Heart left ventricle (tissue), 16 donors: Measurements from ENCODE around the gene RPL3. TPM values are rescaled to one million over a fixed set of nuclear protein-coding genes. Genes with fewer than 3 reads are reported as not detected.

Source experiments
- ATAC-seq, 4 donors: fragments of 200-7000 bp; cut with Tn5 transposase; one replicate each; pipeline ENCODE4 v1.9.1; 2020 to 2022; ENCODE audit warnings: moderate library complexity in 4 of 4, mild to moderate bottlenecking in 3 of 4, moderate number of reproducible peaks in 1 of 4
- DNase-seq, 5 donors: peaks; one replicate each; pipeline ENCODE4 v3.0.0-alpha.2; 2020
- H3K27ac ChIP-seq, 12 donors: fragments of 200-600 bp; sonication (generic) in 4 of 12; one replicate each; pipeline versions ENCODE4 v1.5.0 to v1.8.0; 2016 to 2022; ENCODE audit warnings: mild to moderate bottlenecking in 2 of 12
- H3K27me3 ChIP-seq, 9 donors: fragments of 200-600 bp; sonication (generic) in 2 of 9; one replicate each; pipeline versions ENCODE4 v1.5.1 to v1.8.0; 2016 to 2022; ENCODE audit warnings: mild to moderate bottlenecking in 3 of 9
- H3K36me3 ChIP-seq, 9 donors: fragments of 200-600 bp; sonication (generic) in 2 of 9; one replicate each; pipeline versions ENCODE4 v1.5.0 to v1.8.0; 2018 to 2022; ENCODE audit warnings: mild to moderate bottlenecking in 2 of 9
- H3K4me1 ChIP-seq, 12 donors: fragments of 200-600 bp; sonication (generic) in 4 of 12; one replicate each; pipeline versions ENCODE4 v1.5.0 to v1.8.0; 2016 to 2022; ENCODE audit warnings: mild to moderate bottlenecking in 3 of 12
- H3K4me3 ChIP-seq, 12 donors: fragments of 200-600 bp; sonication (generic) in 4 of 12; one replicate each; pipeline versions ENCODE4 v1.5.0 to v1.8.0; 2017 to 2022; ENCODE audit warnings: mild to moderate bottlenecking in 9 of 12, moderate library complexity in 4 of 12
- H3K9me3 ChIP-seq, 12 donors: fragments of 200-600 bp; sonication (generic) in 4 of 12; one replicate each; pipeline versions ENCODE4 v1.5.0 to v1.8.0; 2016 to 2022; ENCODE audit warnings: mild to moderate bottlenecking in 1 of 12
- POLR2A ChIP-seq, 2 donors: fragments of 450-650 bp; IDR thresholded peaks; one replicate each; pipeline ENCODE4 v1.6.1; 2017; ENCODE audit warnings: antibody characterized with exemption in 2 of 2, mild to moderate bottlenecking in 2 of 2, moderate library complexity in 2 of 2
- WGBS, 4 donors: extraction: QIAGEN DNeasy Blood & Tissue Kit in 2 of 4; methylation state at CpG; one replicate each; pipeline versions ENCODE4 v1.1.5 to v1.1.7; 2013 to 2018; 5-methylcytosine and 5-hydroxymethylcytosine counted together
- intact Hi-C, 10 donors: fragments of 100-400 bp; cut with DNase I; formaldehyde crosslinking; loops; one replicate each; pipeline versions ENCODE4 v1.11.1 to v1.14.2; 2022
- long read RNA-seq, 3 donors: library from polyadenylated mRNA; unstranded; transcript quantifications; one replicate each; pipeline ENCODE4 v2.0.0, GENCODE V29; 2020 to 2021
- polyA plus RNA-seq, 2 donors: library from polyadenylated mRNA; stranded (reverse); fragments of 200-250 nt; gene quantifications; one replicate each; pipeline ENCODE4 v1.2.3, GENCODE V29; 2013
- total RNA-seq, 9 donors: library from RNA; depleted of rRNA in 2 of 9; stranded (reverse); fragments of >200 nt in 2 of 9; fragmentation: NEBNext Ultra II Directional in 3 of 9; extraction: Animal tissue kit (Norgen Biotek cat#: 25700) in 3 of 9; gene quantifications; one replicate each; pipeline versions ENCODE4 v1.1.0 to v1.2.4, GENCODE V29; 2016 to 2023
- TF ChIP-seq, protein P1 (sequence below), 12 donors: fragments of 200-600 bp; sonication (generic) in 4 of 12; IDR thresholded peaks; one replicate each; pipeline versions ENCODE4 v1.5.0 to v1.8.0; 2018 to 2022; ENCODE audit warnings: antibody characterized with exemption in 12 of 12, mild to moderate bottlenecking in 5 of 12
- donor health status: ischemic (EF 13 %, LVEDD 7.1; RV severe dilation, severe dysfunction).
- donor health status: healthy with polysubstance abuse.
- donor health status: DM: no; HTN: yes; CAD: no.
- donor health status: DM: no; HTN: no; CAD: no.
- donor health status: ischemic (EF 25% LVEDD 6.9; RV normal size, moderate dysfunction).
- donor health status: ischemic (EF 25% LVEDD 5.7; RV mildly dilated, moderate dysfunction).
- donor health status: healthy.
- donor health status: DM: yes; HTN: yes; CAD: no.
- donor health status: ischemic (EF 35%, LVEDD 5.7; RV mildly dilated, moderate dysfunction).
- donor health status: nonischemic (EF 11% LVEDD 7.7; RV severe dilation, severe dysfunction).
- donor health status: DM: yes; HTN: yes; CAD: no.
- donor health status: PGD.
- donor health status: ischemic (EF 29% LVEDD 5.4; RV normal size, mild dysfunction).
- donor health status: nonischemic (EF 23%, LVEDD 6.1; RV moderate dilation, normal function).

RPL3 gene
- 100 to 1,000 TPM; 237 to 911 (median 336) TPM for total RNA-seq
- 1,000 to 10,000 TPM in 1 of 2 donors, 100 to 1,000 TPM in 1; 329 to 1,765 TPM for polyA plus RNA-seq
- long read RNA-seq, donor 1, transcript RPL3-202 (9 exons, 1,289 nt), result minor isoform, 19 of 557 reads
- long read RNA-seq, donor 1, transcript RPL3-201 (10 exons, 1,442 nt), result major isoform, 506 of 557 reads
- long read RNA-seq, donor 1, partial matches to known transcripts, result 13 of 557 reads
- long read RNA-seq, donor 1, other reads (novel, unspliced or antisense), result 17 of 557 reads
- long read RNA-seq, donor 2, transcript RPL3-201 (10 exons, 1,442 nt), result major isoform, 2,334 of 2,561 reads
- long read RNA-seq, donor 2, transcript RPL3-202 (9 exons, 1,289 nt), result minor isoform, 141 of 2,561 reads
- long read RNA-seq, donor 2, partial matches to known transcripts, result 27 of 2,561 reads
- long read RNA-seq, donor 2, other reads (novel, unspliced or antisense), result 57 of 2,561 reads
- long read RNA-seq, donor 3, transcript RPL3-202 (9 exons, 1,289 nt), result minor isoform, 42 of 1,402 reads
- long read RNA-seq, donor 3, transcript RPL3-210 (2 exons, 616 nt), result minor isoform, 6 of 1,402 reads
- long read RNA-seq, donor 3, transcript RPL3-201 (10 exons, 1,442 nt), result major isoform, 1,306 of 1,402 reads
- long read RNA-seq, donor 3, partial matches to known transcripts, result 25 of 1,402 reads
- long read RNA-seq, donor 3, other reads (novel, unspliced or antisense), result 23 of 1,402 reads

DNA sequence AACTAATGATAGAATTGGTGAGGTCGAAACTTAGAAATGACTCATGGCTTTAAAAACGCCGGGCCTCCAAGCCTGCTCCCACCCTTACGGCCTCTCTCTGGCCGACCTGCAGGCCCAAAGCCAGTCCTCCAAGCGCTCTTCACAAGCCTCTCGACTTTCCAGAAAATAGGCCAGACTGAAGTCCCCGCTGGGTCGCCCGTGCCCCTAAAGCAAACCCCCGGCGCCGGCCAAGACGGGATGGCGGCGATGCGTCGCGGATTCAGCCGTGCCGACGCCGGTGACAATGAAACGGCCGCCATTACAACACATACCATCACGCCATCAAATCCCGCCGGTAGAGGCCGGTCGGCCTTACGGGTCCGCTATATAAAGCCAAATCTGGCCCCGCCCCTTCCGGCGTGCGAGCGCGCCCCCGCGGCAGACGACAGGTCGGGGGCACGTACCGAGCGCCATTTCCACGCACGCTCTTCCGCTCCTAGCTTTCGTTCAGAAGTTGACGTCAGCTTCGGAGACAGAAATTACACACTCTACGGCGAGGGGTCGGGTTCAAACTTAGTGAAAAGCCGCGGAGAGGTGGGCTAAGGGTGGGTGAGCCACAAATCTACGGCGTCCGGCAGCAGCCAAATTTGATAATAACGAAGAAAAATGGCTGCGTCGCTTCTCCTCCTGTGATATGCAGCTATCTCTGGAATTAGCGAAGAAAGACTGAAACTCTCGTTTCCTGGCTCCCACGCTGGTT is at the start of gene RPL3:
RPL3 (minus strand) TSS at position 340 of the 739 bp plus-strand sequence; CDS start at position 314, 26 bp downstream.
- ATAC-seq (peak; percentile 87 to 94 (median 90)), DNase-seq (peak; percentile 96 to 98 (median 97))
- 0% methylated on average over 58 to 65 of the region's 65 CpGs for WGBS, 4 donors
- peak within 1 kb of the TSS; percentile 81 to 100 (median 96) for H3K27ac ChIP-seq
- H3K9me3 ChIP-seq, result no peaks in the 10 kb centered on the region
- H3K36me3 ChIP-seq, result peaks cover 0 to 40% (median 37%) of the 10 kb centered on the region in 9 donors
- TF ChIP-seq, protein P1, sequence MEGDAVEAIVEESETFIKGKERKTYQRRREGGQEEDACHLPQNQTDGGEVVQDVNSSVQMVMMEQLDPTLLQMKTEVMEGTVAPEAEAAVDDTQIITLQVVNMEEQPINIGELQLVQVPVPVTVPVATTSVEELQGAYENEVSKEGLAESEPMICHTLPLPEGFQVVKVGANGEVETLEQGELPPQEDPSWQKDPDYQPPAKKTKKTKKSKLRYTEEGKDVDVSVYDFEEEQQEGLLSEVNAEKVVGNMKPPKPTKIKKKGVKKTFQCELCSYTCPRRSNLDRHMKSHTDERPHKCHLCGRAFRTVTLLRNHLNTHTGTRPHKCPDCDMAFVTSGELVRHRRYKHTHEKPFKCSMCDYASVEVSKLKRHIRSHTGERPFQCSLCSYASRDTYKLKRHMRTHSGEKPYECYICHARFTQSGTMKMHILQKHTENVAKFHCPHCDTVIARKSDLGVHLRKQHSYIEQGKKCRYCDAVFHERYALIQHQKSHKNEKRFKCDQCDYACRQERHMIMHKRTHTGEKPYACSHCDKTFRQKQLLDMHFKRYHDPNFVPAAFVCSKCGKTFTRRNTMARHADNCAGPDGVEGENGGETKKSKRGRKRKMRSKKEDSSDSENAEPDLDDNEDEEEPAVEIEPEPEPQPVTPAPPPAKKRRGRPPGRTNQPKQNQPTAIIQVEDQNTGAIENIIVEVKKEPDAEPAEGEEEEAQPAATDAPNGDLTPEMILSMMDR (IDR thresholded peaks at IDR 0.05), result peak in 6 of 12 donors; percentile 9 to 39 (median 27)
- peak in 1 of 2 donors; percentile 79 for TF ChIP-seq POLR2A (IDR thresholded peaks at IDR 0.05)
- intact Hi-C loops, result loop anchor here in 9 of 10 donors (1.0 to 10.0 kb wide), 13 partner anchors 24 to 555 kb away; partner anchors contain the start of genes CBX7 (in 6 of the 9), ATF4 (in 4 of the 9) and CBX6 (in 4 of the 9)
- peaks cover 22 to 50% (median 42%) of the 10 kb centered on the region in 12 donors for H3K4me1 ChIP-seq
- peak within 1 kb of the TSS; percentile 58 to 93 (median 78) for H3K4me3 ChIP-seq
- H3K27me3 ChIP-seq, result no peaks in the 10 kb centered on the region

- no peak for TF ChIP-seq POLR2A (IDR thresholded peaks at IDR 0.05)
- TF ChIP-seq, protein P1 (IDR thresholded peaks at IDR 0.05), result no peak
- peaks cover 0 to 20% (median under 1%) of the 10 kb centered on the region in 12 donors for H3K4me1 ChIP-seq
- 84 to 91% (median 89%) methylated on average over 3 to 6 of the region's 6 CpGs for WGBS, 4 donors
- ATAC-seq (no peak), DNase-seq (no peak)
- H3K27me3 ChIP-seq, result no peaks in the 10 kb centered on the region
- H3K9me3 ChIP-seq, result peaks cover 0 to 12% (median 0%) of the 10 kb centered on the region in 12 donors
- intact Hi-C loops, result no loop called here
- H3K36me3 ChIP-seq, result no peaks in the 10 kb centered on the region
- H3K27ac ChIP-seq, result peak overlapping the region in 1 of 12 donors; percentile 45
- no peak overlapping the region for H3K4me3 ChIP-seq
Observed at GRCh38 chr22:39369186-39369585, 49.8 kb upstream of the RPL3 start.

DNA sequence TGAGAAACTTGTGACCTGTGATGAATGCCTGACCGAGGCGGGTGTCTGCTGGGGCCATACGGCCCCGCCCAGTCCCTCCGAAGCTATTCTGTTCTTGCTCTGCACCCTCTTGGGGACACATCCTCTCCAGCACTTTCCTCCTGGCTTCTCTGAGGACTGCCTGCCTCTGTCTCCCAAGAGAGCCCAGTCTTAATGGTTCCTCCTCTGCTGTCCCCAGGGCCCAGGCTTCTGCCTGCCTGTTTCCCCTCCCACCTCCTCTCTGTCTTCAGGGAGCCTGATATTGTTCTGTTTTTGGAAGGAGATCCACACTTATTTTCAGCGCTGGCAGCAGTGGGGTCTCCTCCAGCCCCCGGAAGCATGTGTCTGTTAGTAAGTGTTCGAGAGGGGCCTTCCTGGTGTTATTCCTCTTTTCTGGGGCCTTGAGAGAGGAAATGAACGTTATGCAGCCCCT is 49.1 kb upstream of the RPL3 start:
- H3K9me3 ChIP-seq, result peaks cover 0 to 12% (median 0%) of the 10 kb centered on the region in 12 donors
- intact Hi-C loops, result no loop called here
- peak in 1 of 4 donors; percentile 25 for ATAC-seq
- TF ChIP-seq, protein P1 (IDR thresholded peaks at IDR 0.05), result no peak
- no peak for TF ChIP-seq POLR2A (IDR thresholded peaks at IDR 0.05)
- H3K27me3 ChIP-seq, result no peaks in the 10 kb centered on the region
- H3K4me1 ChIP-seq, result peaks cover 0 to 27% (median 6%) of the 10 kb centered on the region in 12 donors
- H3K4me3 ChIP-seq, result no peak overlapping the region
- no peaks in the 10 kb centered on the region for H3K36me3 ChIP-seq
- DNase-seq, result peak in 1 of 5 donors; percentile 41
- peak overlapping the region in 3 of 12 donors; percentile 1 to 45 (median 16) for H3K27ac ChIP-seq
- WGBS, 4 donors, result 46 to 62% (median 58%) methylated on average over 7 to 9 of the region's 9 CpGs
